ENCODE results near the gene HRG. TPM values are rescaled to one million over a fixed set of nuclear protein-coding genes. Genes with fewer than 3 reads are reported as not detected.

HRG gene
- total RNA-seq, 3 donors from 2014 or later = not detected

DNA sequence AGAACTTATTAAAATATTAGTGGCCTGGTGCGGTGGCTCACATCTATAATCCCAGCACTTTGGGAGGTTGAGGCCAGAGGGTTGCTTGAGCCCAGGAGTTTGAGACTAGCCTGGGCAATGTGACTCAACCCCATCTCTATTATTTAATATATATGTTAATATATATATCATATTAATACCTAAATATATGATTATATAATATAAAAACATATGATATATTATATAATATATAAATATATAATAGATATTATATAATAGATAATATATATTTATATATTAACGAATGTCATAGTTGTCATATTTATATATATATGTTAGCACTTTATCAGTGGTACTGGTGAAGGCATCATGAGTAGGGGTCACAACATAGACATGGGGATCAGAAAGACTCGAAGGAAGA, 5.2 kb downstream of the HRG start:
- no peak for TF ChIP-seq POLR2AphosphoS5 (IDR thresholded peaks at IDR 0.05)
- TF ChIP-seq POLR2A (IDR thresholded peaks at IDR 0.05) = no peak
- TF ChIP-seq, protein P1, sequence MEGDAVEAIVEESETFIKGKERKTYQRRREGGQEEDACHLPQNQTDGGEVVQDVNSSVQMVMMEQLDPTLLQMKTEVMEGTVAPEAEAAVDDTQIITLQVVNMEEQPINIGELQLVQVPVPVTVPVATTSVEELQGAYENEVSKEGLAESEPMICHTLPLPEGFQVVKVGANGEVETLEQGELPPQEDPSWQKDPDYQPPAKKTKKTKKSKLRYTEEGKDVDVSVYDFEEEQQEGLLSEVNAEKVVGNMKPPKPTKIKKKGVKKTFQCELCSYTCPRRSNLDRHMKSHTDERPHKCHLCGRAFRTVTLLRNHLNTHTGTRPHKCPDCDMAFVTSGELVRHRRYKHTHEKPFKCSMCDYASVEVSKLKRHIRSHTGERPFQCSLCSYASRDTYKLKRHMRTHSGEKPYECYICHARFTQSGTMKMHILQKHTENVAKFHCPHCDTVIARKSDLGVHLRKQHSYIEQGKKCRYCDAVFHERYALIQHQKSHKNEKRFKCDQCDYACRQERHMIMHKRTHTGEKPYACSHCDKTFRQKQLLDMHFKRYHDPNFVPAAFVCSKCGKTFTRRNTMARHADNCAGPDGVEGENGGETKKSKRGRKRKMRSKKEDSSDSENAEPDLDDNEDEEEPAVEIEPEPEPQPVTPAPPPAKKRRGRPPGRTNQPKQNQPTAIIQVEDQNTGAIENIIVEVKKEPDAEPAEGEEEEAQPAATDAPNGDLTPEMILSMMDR (IDR thresholded peaks at IDR 0.05) = no peak
- no peak overlapping the region for H3K4me3 ChIP-seq
- no peak for DNase-seq (ENCODE audit: low spot score in 2 of 2)
- H3K27me3 ChIP-seq = no peaks in the 10 kb centered on the region
- no peak overlapping the region for H3K27ac ChIP-seq
- intact Hi-C loops (cut with DNase I; ENCODE audit: low total_unique reads) = no loop called here
- no peaks in the 10 kb centered on the region for H3K9me3 ChIP-seq
- H3K4me1 ChIP-seq = no peaks in the 10 kb centered on the region
- no peaks in the 10 kb centered on the region for H3K36me3 ChIP-seq

- Histone ChIP-seq H3K27ac (no peak overlapping the region), H3K27me3 (no peaks in the 10 kb centered on the region), H3K36me3 (no peaks in the 10 kb centered on the region), H3K9me3 (no peaks in the 10 kb centered on the region), H3K4me1 (no peaks in the 10 kb centered on the region), H3K4me3 (no peak overlapping the region)
- DNase-seq (ENCODE audit: low spot score in 2 of 2) = no peak
- intact Hi-C loops (cut with DNase I; ENCODE audit: low total_unique reads) = no loop called here
- TF ChIP-seq, protein P1 (IDR thresholded peaks at IDR 0.05) = no peak
- TF ChIP-seq POLR2A (IDR thresholded peaks at IDR 0.05) (no peak), POLR2AphosphoS5 (IDR thresholded peaks at IDR 0.05) (no peak)
Measured at GRCh38 chr3:186678604-186679003, 12.8 kb downstream of the HRG start.

GRCh38 chr3:186679151-186679550, 13.3 kb downstream of the HRG start:
- Histone ChIP-seq H3K27me3 (no peaks in the 10 kb centered on the region), H3K36me3 (no peaks in the 10 kb centered on the region), H3K4me3 (no peak overlapping the region), H3K27ac (no peak overlapping the region), H3K4me1 (no peaks in the 10 kb centered on the region), H3K9me3 (no peaks in the 10 kb centered on the region)
- TF ChIP-seq, protein P1 (IDR thresholded peaks at IDR 0.05) = no peak
- no peak for TF ChIP-seq POLR2AphosphoS5 (IDR thresholded peaks at IDR 0.05)
- DNase-seq (ENCODE audit: low spot score in 2 of 2) = no peak
- intact Hi-C loops (cut with DNase I; ENCODE audit: low total_unique reads) = no loop called here

GRCh38 chr3:186680869-186681268, 15.1 kb downstream of the HRG start:
- no peaks in the 10 kb centered on the region for H3K4me1 ChIP-seq
- intact Hi-C loops (cut with DNase I; ENCODE audit: low total_unique reads) = no loop called here
- DNase-seq (ENCODE audit: low spot score in 2 of 2) = no peak
- no peak overlapping the region for H3K4me3 ChIP-seq
- no peaks in the 10 kb centered on the region for H3K36me3 ChIP-seq
- H3K9me3 ChIP-seq = peaks cover 0 to 5% of the 10 kb centered on the region in 2 donors
- TF ChIP-seq POLR2AphosphoS5 (IDR thresholded peaks at IDR 0.05) (no peak), POLR2A (IDR thresholded peaks at IDR 0.05) (no peak)
- TF ChIP-seq, protein P1 (IDR thresholded peaks at IDR 0.05) = no peak
- H3K27me3 ChIP-seq = no peaks in the 10 kb centered on the region
- H3K27ac ChIP-seq = no peak overlapping the region

- Histone ChIP-seq H3K4me1 (no peaks in the 10 kb centered on the region), H3K36me3 (no peaks in the 10 kb centered on the region), H3K9me3 (peaks cover 0 to 5% of the 10 kb centered on the region in 2 donors), H3K27me3 (no peaks in the 10 kb centered on the region), H3K27ac (no peak overlapping the region), H3K4me3 (no peak overlapping the region)
- TF ChIP-seq POLR2A (IDR thresholded peaks at IDR 0.05) (no peak), POLR2AphosphoS5 (IDR thresholded peaks at IDR 0.05) (no peak)
- TF ChIP-seq, protein P1 (IDR thresholded peaks at IDR 0.05) = no peak
- DNase-seq (ENCODE audit: low spot score in 2 of 2) = no peak
- intact Hi-C loops (cut with DNase I; ENCODE audit: low total_unique reads) = no loop called here
Measured at GRCh38 chr3:186682812-186683211, 17.0 kb downstream of the HRG start.
